HG03159 (cell line): ENCODE measurements around the gene NOL3.

ENCODE experiments used
- ATAC-seq: cut with Tn5 transposase; IDR thresholded peaks from one replicate; pipeline ENCODE4 v1.9.1; 2021; ENCODE audit warnings: mild to moderate bottlenecking, moderate library complexity; ENCODE audit not compliant: unreplicated experiment

Gene NOL3

GRCh38 chr16:67204076-67204475 is 33.7 kb downstream of the NOL3 start:
- no peak for ATAC-seq

DNA sequence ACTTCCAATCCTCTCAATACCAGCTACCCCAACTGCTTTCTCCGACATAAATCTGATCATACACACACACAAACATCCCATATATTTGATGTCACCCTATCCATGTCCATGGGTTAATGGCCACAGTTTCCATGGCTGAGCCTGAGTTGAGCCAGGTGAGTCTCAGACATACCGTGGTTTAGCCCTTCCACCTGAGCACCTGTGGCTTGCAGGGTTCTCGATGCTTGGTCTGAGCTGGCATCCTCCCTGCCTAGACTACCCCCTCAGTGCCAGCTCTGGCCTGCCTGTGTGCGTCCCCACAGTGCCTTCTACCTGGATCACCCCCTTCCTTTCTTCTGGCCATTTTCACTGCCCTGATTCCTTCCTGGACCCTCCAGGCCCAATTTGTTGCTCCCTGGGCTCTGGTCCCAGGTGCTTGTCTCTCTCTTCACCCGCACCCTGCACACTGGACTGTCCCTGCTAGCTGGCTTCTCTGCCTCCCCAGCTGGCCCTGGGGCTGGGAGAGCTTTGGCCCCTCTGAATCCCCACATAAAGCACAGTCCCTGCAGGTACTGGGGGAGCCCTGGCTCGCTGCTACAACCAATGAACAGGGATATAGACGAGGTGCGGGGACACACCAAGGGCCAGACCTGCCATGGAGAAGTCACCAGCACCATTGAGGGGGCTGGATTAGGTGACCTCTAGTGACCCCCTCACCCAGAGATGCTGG is 35.9 kb downstream of the NOL3 start:
- ATAC-seq: no peak

DNA sequence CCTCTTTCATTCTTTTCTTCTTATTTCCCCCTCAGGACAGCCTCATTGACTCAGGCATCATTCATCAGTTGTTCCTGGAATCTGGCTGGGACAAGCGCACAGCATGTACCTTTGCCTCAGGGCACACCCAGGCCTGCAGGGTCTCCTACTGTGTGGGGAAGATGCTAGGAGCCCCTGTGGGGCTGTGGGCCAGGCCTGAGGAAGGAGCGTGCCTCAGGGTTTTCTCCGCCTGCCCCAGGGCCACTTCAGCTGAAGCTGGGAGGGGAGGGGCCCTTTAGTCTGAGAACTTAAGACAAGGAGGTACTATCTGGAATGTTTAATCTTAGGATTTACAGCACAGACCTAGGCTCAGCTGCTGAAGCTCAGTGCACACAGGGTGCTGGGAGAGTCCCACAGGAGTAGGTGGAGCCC is 36.5 kb downstream of the NOL3 start:
- ATAC-seq: no peak

- ATAC-seq: no peak
These were observed 37.1 kb downstream of the NOL3 start for GRCh38 chr16:67207249-67208091.

GRCh38 chr16:67208154-67208896 is 38.0 kb downstream of the NOL3 start:
- no peak for ATAC-seq

GRCh38 chr16:67209565-67209964 is 39.2 kb downstream of the NOL3 start:
- ATAC-seq: no peak

- ATAC-seq: no peak
These were observed 40.0 kb downstream of the NOL3 start for GRCh38 chr16:67210069-67210937.

DNA sequence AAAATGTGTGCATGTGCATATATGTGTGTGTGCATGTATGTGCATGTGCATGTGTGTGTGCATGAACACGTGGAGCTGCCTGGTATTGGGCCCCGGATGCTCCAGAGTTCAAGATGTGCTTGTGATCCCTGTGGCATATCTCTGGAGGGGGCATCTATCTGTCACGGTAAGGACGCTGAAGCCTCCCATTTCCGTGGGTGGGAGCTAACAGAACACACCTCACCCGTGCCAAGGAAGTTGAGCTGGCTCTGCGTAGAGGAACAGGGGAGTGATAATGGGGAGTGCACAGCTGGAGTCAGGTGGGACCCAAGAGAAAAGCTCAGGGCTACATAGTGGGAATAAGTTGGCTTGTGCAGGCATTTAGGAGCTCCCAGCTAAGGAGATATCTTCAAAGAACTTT is 41.3 kb downstream of the NOL3 start:
- ATAC-seq: no peak

DNA sequence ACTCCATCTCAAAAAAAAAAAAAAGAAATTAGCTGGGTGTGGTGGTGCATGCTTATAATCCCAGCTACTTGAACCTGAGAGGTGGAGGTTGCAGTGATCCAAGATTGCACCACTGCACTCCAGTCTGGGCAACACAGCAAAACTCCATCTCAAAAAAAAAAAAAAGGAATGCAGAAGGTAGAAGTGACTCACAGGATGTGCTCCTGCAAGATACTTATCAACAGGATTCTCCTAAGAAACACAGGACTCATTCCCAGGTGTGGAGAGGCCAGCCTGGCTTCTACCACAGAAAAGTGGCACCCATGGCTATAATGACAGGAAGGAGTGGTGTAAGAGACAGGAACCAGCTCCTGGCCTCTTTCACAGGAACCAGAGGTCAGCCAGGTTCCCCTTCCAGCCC is 42.4 kb downstream of the NOL3 start:
- ATAC-seq: no peak

DNA sequence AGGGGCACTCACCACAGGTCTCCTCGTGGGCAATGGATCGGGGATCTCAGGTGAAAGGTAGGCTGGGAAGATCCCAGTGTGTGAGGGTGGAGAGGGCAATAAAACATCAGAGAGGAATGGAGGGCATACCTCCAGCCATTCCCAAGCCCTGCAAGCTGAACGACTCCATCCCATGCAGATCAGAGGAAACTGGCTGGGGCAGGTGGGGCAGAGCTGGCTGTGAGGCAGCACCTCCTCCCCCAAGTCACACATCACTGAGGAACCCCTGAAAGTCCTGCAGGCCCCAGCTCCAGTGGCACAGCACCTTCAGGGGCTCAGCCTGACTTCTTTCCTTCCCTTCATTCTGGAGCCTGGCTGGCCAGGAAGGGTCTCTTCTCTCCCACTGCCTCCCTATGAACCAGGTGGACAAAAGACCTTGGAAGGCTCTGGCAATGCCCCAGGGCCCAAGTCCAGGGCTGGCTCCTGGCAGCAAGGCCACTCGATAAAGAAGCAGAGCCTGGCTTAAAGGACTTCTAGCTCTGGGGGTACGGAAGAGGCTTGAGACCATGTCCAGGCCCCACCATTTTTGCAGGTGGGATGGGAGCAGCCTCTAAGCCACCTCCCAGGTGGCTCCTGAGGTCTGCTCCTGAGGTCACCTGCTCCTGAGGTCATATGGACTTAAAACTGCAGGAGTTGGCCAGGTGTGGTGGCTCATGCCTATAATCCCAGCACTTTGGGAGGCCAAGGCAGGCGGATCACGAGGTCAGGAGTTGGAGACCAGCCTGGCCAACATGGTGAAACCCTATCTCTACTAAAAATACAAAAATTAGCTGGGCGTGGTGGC is 43.1 kb downstream of the NOL3 start:
- no peak for ATAC-seq

- ATAC-seq: no peak
These were observed 45.4 kb downstream of the NOL3 start for GRCh38 chr16:67215706-67216105.

- ATAC-seq: no peak
These were observed 46.5 kb downstream of the NOL3 start for GRCh38 chr16:67216612-67217490.

DNA sequence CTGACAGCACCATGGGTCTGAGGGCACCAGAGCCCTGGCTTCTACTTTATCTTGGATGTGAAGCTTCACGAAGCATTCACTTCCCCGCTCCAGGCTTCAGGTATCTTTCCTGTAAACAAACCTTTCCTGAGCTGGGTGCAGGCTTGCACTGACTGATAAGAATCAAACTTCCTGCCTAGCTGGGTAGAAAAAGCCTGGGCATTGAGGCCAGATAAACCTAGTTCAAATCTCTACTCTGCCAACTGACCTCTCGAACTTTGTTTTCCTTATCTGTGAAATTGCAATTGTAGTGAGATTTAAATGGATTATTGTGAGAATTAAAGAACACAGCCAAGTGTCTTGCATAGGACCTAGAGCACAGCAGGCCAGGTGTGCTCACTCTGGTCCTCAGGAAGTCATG is 53.7 kb downstream of the NOL3 start:
- ATAC-seq: no peak
